OCI-LY1 (cell line): ENCODE measurements around the gene RBM45.
"Not testable (repeated sequence)": the region's sequence is repeated elsewhere in the genome, so short reads cannot be mapped to it uniquely, and the experiment has no call there.

Experiments used
- H2AFZ ChIP-seq: fragments of 200-600 bp; sonication (generic), shearing (Covaris generic); 2 replicates; pipeline ENCODE4 v1.6.0; 2014; ENCODE audit warnings: antibody characterized with exemption, mild to moderate bottlenecking, low read length
- H3F3A ChIP-seq: fragments of 200-600 bp; sonication (generic), shearing (Covaris generic); 2 replicates; pipeline ENCODE4 v1.6.0; 2014; ENCODE audit warnings: mild to moderate bottlenecking, antibody characterized with exemption, low read length, moderate library complexity; ENCODE audit not compliant: insufficient read depth
- H3K27ac ChIP-seq: fragments of 200-600 bp; sonication (generic); 2 replicates; pipeline ENCODE4 v1.5.1; 2014; ENCODE audit warnings: low read length, mixed run types, mild to moderate bottlenecking, low read depth; ENCODE audit not compliant: poor library complexity, severe bottlenecking
- H3K27me3 ChIP-seq: fragments of 200-600 bp; sonication (generic); 2 replicates; pipeline ENCODE4 v1.6.0; 2014; ENCODE audit warnings: antibody characterized with exemption, mild to moderate bottlenecking, low read length, moderate library complexity; ENCODE audit not compliant: insufficient read depth
- H3K36me3 ChIP-seq: fragments of 200-600 bp; sonication (generic); 2 replicates; pipeline ENCODE4 v1.6.1; 2014; ENCODE audit warnings: mild to moderate bottlenecking, antibody characterized with exemption, low read length, moderate library complexity, mixed read lengths; ENCODE audit not compliant: insufficient read depth
- H3K4me1 ChIP-seq: fragments of 200-600 bp; sonication (generic); 2 replicates; pipeline ENCODE4 v1.5.1; 2014; ENCODE audit warnings: mild to moderate bottlenecking, low read length, moderate library complexity; ENCODE audit not compliant: insufficient read depth, severe bottlenecking
- H3K4me2 ChIP-seq: fragments of 200-600 bp; sonication (generic), shearing (Covaris generic); 2 replicates; pipeline ENCODE4 v1.6.1; 2014; ENCODE audit warnings: low read length
- H3K4me3 ChIP-seq: fragments of 200-600 bp; sonication (generic); 2 replicates; pipeline ENCODE4 v1.5.1; 2014; ENCODE audit warnings: low read length, low read depth, mild to moderate bottlenecking, mixed read lengths; ENCODE audit not compliant: poor library complexity, severe bottlenecking
- H3K79me2 ChIP-seq: fragments of 200-600 bp; shearing (Covaris generic); 2 replicates; pipeline ENCODE4 v1.6.1; 2016; ENCODE audit warnings: mixed run types, low read length, mixed read lengths; ENCODE audit not compliant: insufficient read depth
- H3K9ac ChIP-seq: fragments of 200-600 bp; sonication (generic), shearing (Covaris generic); 2 replicates; pipeline ENCODE4 v1.6.1; 2014; ENCODE audit warnings: mild to moderate bottlenecking, low read length, mixed read lengths
- H3K9me2 ChIP-seq: fragments of 200-600 bp; sonication (generic), shearing (Covaris generic); 2 replicates; pipeline ENCODE4 v1.6.1; 2014; ENCODE audit warnings: low read depth, mild to moderate bottlenecking, low read length, mixed read lengths
- H3K9me3 ChIP-seq: fragments of 200-600 bp; shearing (Covaris generic); 2 replicates; pipeline ENCODE4 v1.6.1; 2014; ENCODE audit warnings: low read length, mixed read lengths
- H4K20me1 ChIP-seq: fragments of 200-600 bp; sonication (generic), shearing (Covaris generic); 2 replicates; pipeline ENCODE4 v1.6.0; 2016; ENCODE audit warnings: mild to moderate bottlenecking, low read length; ENCODE audit not compliant: insufficient read depth
- CTCF ChIP-seq: fragments of 200-600 bp; sonication (generic), shearing (Covaris generic); IDR thresholded peaks from 2 replicates; pipeline ENCODE4 v1.5.1; 2017; ENCODE audit warnings: mild to moderate bottlenecking, antibody characterized with exemption, low read length, moderate library complexity, mixed read lengths
- EZH2 ChIP-seq: fragments of 200-600 bp; sonication (generic), shearing (Covaris generic); IDR thresholded peaks from 2 replicates; pipeline ENCODE4 v1.8.0; 2017; ENCODE audit warnings: borderline replicate concordance, mixed run types, mild to moderate bottlenecking, antibody characterized with exemption, low read length, moderate library complexity, mixed read lengths

RBM45 gene

GRCh38 chr2:178152542-178152941 is 40.3 kb downstream of the RBM45 start:
- Histone ChIP-seq H3K36me3 (no peaks in the 10 kb centered on the region), H3F3A (no peaks in the 10 kb centered on the region), H4K20me1 (no peaks in the 10 kb centered on the region), H3K9me2 (no peaks in the 10 kb centered on the region), H3K4me1 (no peaks in the 10 kb centered on the region), H3K79me2 (no peaks in the 10 kb centered on the region), H3K27me3 (no peaks in the 10 kb centered on the region), H3K9ac (no peak overlapping the region), H3K9me3 (no peaks in the 10 kb centered on the region), H3K4me2 (no peak overlapping the region), H3K27ac (no peak overlapping the region), H3K4me3 (no peak overlapping the region), H2AFZ (no peak overlapping the region)
- TF ChIP-seq CTCF (no peak), EZH2 (no peak)

DNA sequence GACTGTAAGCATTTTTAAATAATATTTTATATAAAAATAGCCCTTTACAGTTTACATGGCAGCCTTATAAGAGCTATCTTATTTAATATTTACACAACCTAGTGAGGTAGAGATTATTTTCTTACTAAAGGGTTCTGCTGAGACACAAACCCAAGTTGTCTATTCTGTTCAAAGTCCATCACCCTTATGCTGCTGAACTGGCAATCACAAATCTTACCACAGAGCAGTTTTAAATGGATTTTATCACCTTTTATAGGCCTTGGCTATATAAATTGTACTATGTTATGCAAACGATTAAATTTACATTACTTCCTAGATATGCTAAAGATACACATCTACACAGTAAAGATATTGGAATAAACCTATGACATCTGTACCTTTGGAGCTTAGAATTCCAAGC is 40.7 kb downstream of the RBM45 start:
- Histone ChIP-seq H2AFZ (no peak overlapping the region), H3K27ac (no peak overlapping the region), H3K79me2 (no peaks in the 10 kb centered on the region), H3K9ac (no peak overlapping the region), H3K4me1 (no peaks in the 10 kb centered on the region), H3K4me3 (no peak overlapping the region), H3K4me2 (no peak overlapping the region), H3K9me3 (no peaks in the 10 kb centered on the region), H3K27me3 (no peaks in the 10 kb centered on the region), H3F3A (no peaks in the 10 kb centered on the region), H3K36me3 (no peaks in the 10 kb centered on the region), H3K9me2 (no peaks in the 10 kb centered on the region), H4K20me1 (no peaks in the 10 kb centered on the region)
- TF ChIP-seq EZH2 (no peak), CTCF (no peak)

GRCh38 chr2:178153878-178154277 is 41.6 kb downstream of the RBM45 start:
- not testable (repeated sequence) for H3K27ac ChIP-seq, H3K27me3 ChIP-seq, H3K79me2 ChIP-seq, H3K4me3 ChIP-seq, H4K20me1 ChIP-seq, H3K36me3 ChIP-seq, H3K4me1 ChIP-seq, H3K9me3 ChIP-seq, H3K9ac ChIP-seq, H3K9me2 ChIP-seq, H2AFZ ChIP-seq, H3K4me2 ChIP-seq, H3F3A ChIP-seq

DNA sequence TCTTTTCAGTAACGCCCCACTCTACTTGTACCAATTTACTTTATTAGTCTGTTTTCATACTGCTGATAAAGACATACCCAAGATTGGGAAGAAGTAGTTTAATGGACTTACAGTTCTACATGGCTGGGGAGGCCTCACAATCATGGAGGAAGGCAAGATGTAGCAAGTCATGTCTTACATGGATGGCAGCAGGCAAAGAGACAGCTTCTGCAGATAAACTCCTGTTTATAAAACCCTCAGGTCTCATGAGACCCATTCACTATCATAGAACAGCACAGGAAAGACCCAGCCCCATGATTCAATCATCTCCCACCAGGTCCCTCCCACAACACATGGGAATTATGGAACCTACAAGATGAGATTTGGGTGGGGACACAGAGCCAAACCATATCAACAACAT is 43.3 kb downstream of the RBM45 start:
- Histone ChIP-seq H3K79me2 (no peaks in the 10 kb centered on the region), H3K4me1 (no peaks in the 10 kb centered on the region), H4K20me1 (no peaks in the 10 kb centered on the region), H3F3A (no peaks in the 10 kb centered on the region), H2AFZ (no peak overlapping the region), H3K4me3 (no peak overlapping the region), H3K9me3 (no peaks in the 10 kb centered on the region), H3K4me2 (no peak overlapping the region), H3K9ac (no peak overlapping the region), H3K27ac (no peak overlapping the region), H3K9me2 (no peaks in the 10 kb centered on the region), H3K27me3 (no peaks in the 10 kb centered on the region), H3K36me3 (no peaks in the 10 kb centered on the region)
- no peak for TF ChIP-seq EZH2
- TF ChIP-seq CTCF: no peak
